IPS-NIHi7 (cell line): ENCODE data around the gene TMEM204.
"Not testable (repeated sequence)": the region's sequence is repeated elsewhere in the genome, so short reads cannot be mapped to it uniquely, and the experiment has no call there.

Experiments
- DNase-seq: peaks from one replicate; pipeline ENCODE4 v3.0.0; 2012; ENCODE audit warnings: mixed read lengths; ENCODE audit errors: extremely low spot score

TMEM204 gene

DNA sequence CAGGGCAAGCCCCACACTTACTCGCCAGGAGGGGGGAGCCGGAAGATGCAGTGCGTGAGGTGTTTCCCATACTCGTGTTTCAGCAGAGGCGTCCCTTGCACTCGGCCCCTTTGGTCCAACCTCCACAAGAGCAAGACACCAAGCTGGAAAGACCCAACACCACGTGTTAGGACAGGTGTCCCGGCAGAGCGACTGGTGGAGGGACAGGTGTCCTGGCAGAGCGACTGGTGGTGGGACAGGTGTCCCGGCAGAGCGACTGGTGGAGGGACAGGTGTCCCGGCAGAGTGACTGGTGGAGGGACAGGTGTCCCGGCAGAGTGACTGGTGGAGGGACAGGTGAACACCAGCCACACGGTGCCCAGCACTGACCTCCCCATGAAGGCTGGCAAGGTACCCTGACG lies 59.0 kb downstream of the TMEM204 start:
- no peak for DNase-seq

DNA sequence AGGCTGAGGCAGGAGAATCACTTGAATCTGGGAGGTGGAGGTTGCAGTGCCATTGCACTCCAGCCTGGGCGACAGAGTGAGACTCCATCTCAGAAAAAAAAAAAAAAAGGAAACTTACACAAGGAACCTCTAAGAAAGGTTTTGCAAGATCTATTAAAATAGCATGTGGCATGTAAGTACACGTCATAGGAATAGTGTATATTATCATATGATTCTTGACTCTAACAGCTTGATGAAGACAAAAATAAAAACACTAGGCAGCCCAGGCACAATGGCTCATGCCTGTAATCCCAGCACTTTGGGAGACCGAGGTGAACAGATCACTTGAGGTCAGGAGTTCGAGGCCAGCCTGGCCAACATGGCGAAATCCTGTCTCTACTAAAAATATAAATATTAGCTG lies 62.0 kb downstream of the TMEM204 start:
- DNase-seq = not testable (repeated sequence)

DNA sequence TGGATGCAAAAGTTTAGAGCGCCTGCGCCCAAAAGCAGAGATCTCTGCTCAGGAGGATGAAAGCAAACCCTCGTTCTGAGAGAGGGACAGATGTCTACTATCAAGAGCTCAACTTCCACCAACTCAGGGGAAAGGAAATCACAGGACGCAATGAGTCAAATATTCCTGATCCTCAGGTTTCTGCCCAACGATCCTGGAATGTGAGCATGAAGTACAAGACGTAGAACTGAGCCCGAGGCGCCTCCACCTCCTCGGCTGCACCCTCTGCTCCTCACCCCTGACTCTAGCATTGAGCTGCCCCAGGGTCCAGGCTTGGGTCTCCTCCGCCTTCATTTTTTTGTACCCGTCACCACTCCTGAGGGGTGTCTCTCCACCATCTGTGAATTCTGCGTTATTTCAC lies 63.0 kb downstream of the TMEM204 start:
- DNase-seq = no peak

DNA sequence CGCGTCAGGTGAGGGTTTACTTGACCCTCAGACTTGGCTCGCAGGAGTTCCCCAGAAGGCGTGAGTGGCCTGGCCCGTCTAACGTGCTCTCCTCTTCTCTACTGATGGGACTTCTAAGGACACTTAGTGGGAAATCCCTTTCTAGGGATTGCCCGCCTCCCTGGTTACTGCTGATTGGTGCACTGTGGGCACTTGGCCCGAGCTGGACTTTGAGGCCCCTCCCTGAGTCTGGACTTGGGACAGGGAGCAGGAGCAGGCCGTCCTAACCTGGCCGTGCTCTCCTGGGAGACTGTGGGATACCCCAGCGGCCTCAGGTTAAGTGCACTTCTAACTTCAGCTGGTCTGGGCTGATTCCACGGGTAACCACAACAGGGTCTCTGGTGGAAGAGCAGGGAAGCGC lies 63.7 kb downstream of the TMEM204 start:
- no peak for DNase-seq

DNA sequence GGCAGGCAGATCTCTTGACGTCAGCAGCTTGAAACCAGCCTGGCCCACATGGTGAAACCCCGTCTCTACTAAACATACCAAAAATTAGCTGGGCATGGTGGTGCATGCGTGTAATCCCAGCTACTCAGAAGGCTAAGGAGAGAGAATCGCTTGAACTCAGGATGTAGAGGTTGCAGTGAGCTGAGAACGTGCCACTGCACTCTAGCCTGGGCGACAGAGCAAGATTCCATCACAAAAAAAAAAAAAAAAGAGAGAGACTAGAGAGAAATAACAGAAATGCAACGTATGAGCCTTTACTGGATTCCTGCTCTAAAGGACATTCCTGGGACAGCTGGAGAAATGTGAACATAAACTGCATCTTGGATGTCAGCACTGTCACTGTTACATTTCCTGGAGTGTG lies 67.6 kb downstream of the TMEM204 start:
- no peak for DNase-seq

DNA sequence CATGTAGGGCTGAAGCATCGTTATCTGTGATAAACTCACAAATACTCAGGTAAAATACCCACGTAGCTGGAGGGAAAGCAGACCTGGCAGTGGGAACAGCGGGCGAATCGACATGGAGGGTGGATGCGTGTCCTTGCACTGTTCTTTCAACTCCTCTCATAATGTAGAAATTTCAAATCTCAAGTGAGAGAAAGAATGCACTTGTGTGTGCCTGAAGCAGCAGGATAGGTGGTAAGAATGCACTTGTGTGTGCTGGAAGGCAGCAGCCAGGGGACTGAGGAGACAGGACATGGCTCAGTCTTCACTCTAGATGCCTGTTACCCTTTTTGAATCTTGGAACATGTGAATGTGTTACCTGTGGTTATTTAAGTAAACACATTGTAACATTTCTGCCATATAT lies 68.0 kb downstream of the TMEM204 start:
- DNase-seq = no peak

DNA sequence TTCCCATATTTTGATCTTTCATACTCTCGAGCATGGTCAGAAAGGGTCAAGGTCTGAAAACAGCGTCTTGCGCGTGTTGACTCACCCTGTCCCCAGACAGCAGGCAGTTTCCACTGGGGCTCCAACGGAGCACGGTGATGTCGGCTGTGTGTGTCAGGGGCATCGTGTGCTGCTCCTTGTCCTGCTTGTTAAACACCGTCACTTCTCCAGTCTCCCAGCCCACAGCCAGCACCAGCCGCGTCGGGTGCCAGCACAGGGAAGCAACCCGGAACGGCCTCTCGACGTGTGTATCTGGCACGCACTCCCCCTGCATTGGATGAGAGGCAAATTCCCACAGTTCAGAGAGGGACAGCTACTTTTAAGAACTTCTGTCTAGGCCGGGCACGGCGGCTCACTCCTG lies 68.8 kb downstream of the TMEM204 start:
- no peak for DNase-seq
